CD14-positive monocyte (primary cell): ENCODE results near the gene RAB6B. TPM values are rescaled to one million over a fixed set of nuclear protein-coding genes. Genes with fewer than 3 reads are reported as not detected.

Experiments used
- DNase-seq, 3 donors: peaks; one replicate each; pipeline ENCODE4 v3.0.0-alpha.2; 2011 to 2022
- H2AFZ ChIP-seq: 2 replicates; pipeline ENCODE4 v1.6.0; 2012; ENCODE audit warnings: mild to moderate bottlenecking, low read depth, low read length, inconsistent platforms; ENCODE audit not compliant: insufficient read depth, poor library complexity, severe bottlenecking
- H3K27ac ChIP-seq, 2 donors: 1 replicate in 1 of 2; 2 replicates in 1 of 2; pipeline ENCODE4 v1.5.1; 2012 to 2013; ENCODE audit warnings: low read length in 2 of 2, control low read depth in 1 of 2, inconsistent platforms in 1 of 2, low read depth in 1 of 2, mild to moderate bottlenecking in 1 of 2
- H3K27me3 ChIP-seq, 2 donors: one replicate each; pipeline versions ENCODE4 v1.6.0 to v1.6.1; 2011 to 2013; ENCODE audit warnings: low read length in 2 of 2; ENCODE audit not compliant: control insufficient read depth in 2 of 2, insufficient read depth in 2 of 2
- H3K36me3 ChIP-seq, 2 donors: replicated peaks in 1 of 2; 1 replicate in 1 of 2; 2 replicates in 1 of 2; pipeline versions ENCODE4 v1.5.1 to v1.6.1; 2012 to 2013; ENCODE audit warnings: low read length in 2 of 2, control low read depth in 1 of 2, inconsistent platforms in 1 of 2, mild to moderate bottlenecking in 1 of 2; ENCODE audit not compliant: insufficient read depth in 2 of 2, control insufficient read depth in 1 of 2
- H3K4me1 ChIP-seq, 2 donors: 1 replicate in 1 of 2; 2 replicates in 1 of 2; pipeline versions ENCODE4 v1.5.1 to v1.6.1; 2012 to 2013; ENCODE audit warnings: low read length in 2 of 2, control low read depth in 1 of 2, inconsistent platforms in 1 of 2, mild to moderate bottlenecking in 1 of 2, moderate library complexity in 1 of 2; ENCODE audit not compliant: insufficient read depth in 2 of 2, control insufficient read depth in 1 of 2
- H3K4me2 ChIP-seq: replicated peaks from 2 replicates; pipeline ENCODE3; 2012; ENCODE audit warnings: low read length, moderate library complexity, mild to moderate bottlenecking; ENCODE audit not compliant: poor library complexity, severe bottlenecking; ENCODE audit errors: extremely low read depth
- H3K4me3 ChIP-seq, 3 experiments: fragments of 200-600 bp in 1 of 3; sonication (generic) in 1 of 3; replicated peaks in 1 of 3; 1 replicate in 2 of 3; 2 replicates in 1 of 3; pipeline ENCODE4 v1.5.1; 2011 to 2013; ENCODE audit warnings: low read length in 3 of 3, mild to moderate bottlenecking in 3 of 3, control low read depth in 2 of 3, low read depth in 2 of 3, inconsistent platforms in 1 of 3, moderate library complexity in 1 of 3
- H3K79me2 ChIP-seq: 2 replicates; pipeline ENCODE4 v1.6.0; 2012; ENCODE audit warnings: mild to moderate bottlenecking, control low read depth, inconsistent platforms, low read length, moderate library complexity; ENCODE audit not compliant: insufficient read depth
- H3K9ac ChIP-seq: 2 replicates; pipeline ENCODE4 v1.6.0; 2017; ENCODE audit warnings: low read length, mild to moderate bottlenecking; ENCODE audit not compliant: insufficient read depth, poor library complexity, severe bottlenecking
- H3K9me3 ChIP-seq, 2 donors: replicated peaks in 1 of 2; 1 replicate in 1 of 2; 2 replicates in 1 of 2; pipeline versions ENCODE4 v1.5.1 to v1.6.1; 2012 to 2013; ENCODE audit warnings: low read length in 2 of 2, control low read depth in 1 of 2; ENCODE audit not compliant: control insufficient read depth in 1 of 2, insufficient read depth in 1 of 2
- H4K20me1 ChIP-seq: 2 replicates; pipeline ENCODE4 v1.6.0; 2012; ENCODE audit warnings: mild to moderate bottlenecking, low read length, control low read depth, moderate library complexity; ENCODE audit not compliant: insufficient read depth
- H3K27ac Mint-ChIP-seq, 7 donors: one replicate each; pipeline ENCODE4 v1.8.0; 2020; ENCODE audit warnings: mild to moderate bottlenecking in 7 of 7, mixed read lengths in 7 of 7, moderate library complexity in 6 of 7, inconsistent platforms in 2 of 7
- H3K27me3 Mint-ChIP-seq, 3 donors: one replicate each; pipeline ENCODE4 v1.8.0; 2021 to 2022; ENCODE audit warnings: low read depth in 3 of 3, mild to moderate bottlenecking in 3 of 3, mixed read lengths in 3 of 3, moderate library complexity in 3 of 3, inconsistent platforms in 1 of 3
- H3K36me3 Mint-ChIP-seq, 2 donors: one replicate each; pipeline ENCODE4 v1.8.0; 2020; ENCODE audit warnings: mixed read lengths in 2 of 2, inconsistent platforms in 1 of 2, mild to moderate bottlenecking in 1 of 2
- H3K4me1 Mint-ChIP-seq: one replicate; pipeline ENCODE4 v1.8.0; 2020; ENCODE audit warnings: mild to moderate bottlenecking, mixed read lengths
- H3K4me3 Mint-ChIP-seq, 2 donors: one replicate each; pipeline ENCODE4 v1.8.0; 2020; ENCODE audit warnings: mild to moderate bottlenecking in 2 of 2, mixed read lengths in 2 of 2, moderate library complexity in 1 of 2
- H3K9me3 Mint-ChIP-seq, 7 donors: one replicate each; pipeline ENCODE4 v1.8.0; 2020 to 2022; ENCODE audit warnings: mixed read lengths in 7 of 7, mild to moderate bottlenecking in 6 of 7, moderate library complexity in 6 of 7, inconsistent platforms in 2 of 7
- CTCF ChIP-seq: fragments of 200-600 bp; IDR thresholded peaks from one replicate; pipeline ENCODE4 v1.8.0; 2022; ENCODE audit warnings: antibody characterized with exemption, mild to moderate bottlenecking
- WGBS: methylation state at CpG from one replicate; pipeline ENCODE4 v1.1.5; 2013; ENCODE audit warnings: missing lambda C conversion rate; ENCODE audit not compliant: insufficient coverage; 5-methylcytosine and 5-hydroxymethylcytosine counted together
- intact Hi-C, 2 donors: fragments of 100-400 bp; cut with micrococcal nuclease; formaldehyde crosslinking; loops; one replicate each; pipeline versions ENCODE4 v1.15.0 to v1.15.1; 2023
- polyA plus RNA-seq, 3 donors: library from polyadenylated mRNA; depleted of rRNA in 1 of 3; unstranded in 2 of 3; stranded (reverse) in 1 of 3; fragments of 300-500 nt in 2 of 3; fragments of >200 nt in 1 of 3; fragmentation: Illumina TruSeq in 2 of 3; gene quantifications; 1 replicate in 2 of 3; 2 replicates in 1 of 3; pipeline ENCODE4 v1.2.3, GENCODE V29; 2012 to 2021

RAB6B gene
- polyA plus RNA-seq, 3 donors, result 0.46 TPM; not detected in 2

- no peak overlapping the region for H3K4me2 ChIP-seq
- no peaks in the 10 kb centered on the region for H3K4me1 ChIP-seq
- H3K4me3 ChIP-seq, result no peak overlapping the region
- no peak overlapping the region for H3K9ac ChIP-seq
- H3K36me3 ChIP-seq, result no peaks in the 10 kb centered on the region
- no peak for TF ChIP-seq CTCF
- no peaks in the 10 kb centered on the region for H3K27me3 ChIP-seq
- no peaks in the 10 kb centered on the region for H3K4me1 Mint-ChIP-seq
- DNase-seq, result no peak
- H4K20me1 ChIP-seq, result no peaks in the 10 kb centered on the region
- H3K9me3 ChIP-seq, result no peaks in the 10 kb centered on the region
- intact Hi-C loops, result no loop called here
- H3K27ac ChIP-seq, result no peak overlapping the region
- no peak overlapping the region for H3K4me3 Mint-ChIP-seq
- peaks cover under 1 to 10% (median 3%) of the 10 kb centered on the region in 3 donors for H3K27me3 Mint-ChIP-seq
- H3K79me2 ChIP-seq, result no peaks in the 10 kb centered on the region
- H3K27ac Mint-ChIP-seq, result no peak overlapping the region
- no peaks in the 10 kb centered on the region for H3K9me3 Mint-ChIP-seq
- no peak overlapping the region for H2AFZ ChIP-seq
- H3K36me3 Mint-ChIP-seq, result no peaks in the 10 kb centered on the region
- WGBS, result 100% methylated on average over 1 of the region's 2 CpGs
Observed at GRCh38 chr3:133910422-133910821, 14.7 kb upstream of the RAB6B start.

- Histone ChIP-seq H4K20me1 (no peaks in the 10 kb centered on the region), H3K4me1 (no peaks in the 10 kb centered on the region), H2AFZ (no peak overlapping the region), H3K9ac (no peak overlapping the region), H3K4me2 (no peak overlapping the region), H3K79me2 (no peaks in the 10 kb centered on the region), H3K4me3 (no peak overlapping the region), H3K36me3 (no peaks in the 10 kb centered on the region), H3K9me3 (no peaks in the 10 kb centered on the region), H3K27ac (no peak overlapping the region), H3K27me3 (peaks cover 0 to 2% of the 10 kb centered on the region in 2 donors)
- TF ChIP-seq CTCF, result no peak
- peaks cover 0 to 3% (median 0%) of the 10 kb centered on the region in 7 donors for H3K9me3 Mint-ChIP-seq
- H3K4me1 Mint-ChIP-seq, result no peaks in the 10 kb centered on the region
- H3K36me3 Mint-ChIP-seq, result no peaks in the 10 kb centered on the region
- intact Hi-C loops, result no loop called here
- no peak overlapping the region for H3K27ac Mint-ChIP-seq
- H3K27me3 Mint-ChIP-seq, result peaks cover 5 to 11% (median 9%) of the 10 kb centered on the region in 3 donors
- H3K4me3 Mint-ChIP-seq, result peak overlapping the region in 1 of 2 donors; percentile 46
- WGBS, result 90% methylated on average over 2 of the region's 3 CpGs
- no peak for DNase-seq
Observed at GRCh38 chr3:133905376-133905775, 9.7 kb upstream of the RAB6B start.
